IPS-20b (cell line): ENCODE data around the gene YIPF7.

Experiments used
- H3K27ac ChIP-seq: one replicate; pipeline ENCODE4 v1.5.1; 2013; ENCODE audit warnings: low read length
- H3K27me3 ChIP-seq: 2 replicates; pipeline ENCODE4 v1.6.1; 2013; ENCODE audit warnings: mild to moderate bottlenecking, low read length, inconsistent platforms; ENCODE audit not compliant: insufficient read depth
- H3K36me3 ChIP-seq: 2 replicates; pipeline ENCODE4 v1.6.1; 2013; ENCODE audit warnings: low read depth, mild to moderate bottlenecking, inconsistent platforms, low read length, moderate library complexity; ENCODE audit not compliant: insufficient read depth
- H3K4me1 ChIP-seq: 2 replicates; pipeline ENCODE4 v1.6.1; 2013; ENCODE audit warnings: mild to moderate bottlenecking, control low read depth, inconsistent platforms, low read length, moderate library complexity; ENCODE audit not compliant: insufficient read depth
- H3K4me3 ChIP-seq: 2 replicates; pipeline ENCODE4 v1.5.1; 2013; ENCODE audit warnings: mild to moderate bottlenecking, low read length, inconsistent platforms
- H3K9ac ChIP-seq: 2 replicates; pipeline ENCODE4 v1.6.1; 2013; ENCODE audit warnings: low read depth, mild to moderate bottlenecking, inconsistent platforms, low read length, moderate library complexity
- H3K9me3 ChIP-seq: 2 replicates; pipeline ENCODE4 v1.6.1; 2013; ENCODE audit warnings: mild to moderate bottlenecking, low read depth, low read length, inconsistent platforms; ENCODE audit not compliant: insufficient read depth

Gene YIPF7

DNA sequence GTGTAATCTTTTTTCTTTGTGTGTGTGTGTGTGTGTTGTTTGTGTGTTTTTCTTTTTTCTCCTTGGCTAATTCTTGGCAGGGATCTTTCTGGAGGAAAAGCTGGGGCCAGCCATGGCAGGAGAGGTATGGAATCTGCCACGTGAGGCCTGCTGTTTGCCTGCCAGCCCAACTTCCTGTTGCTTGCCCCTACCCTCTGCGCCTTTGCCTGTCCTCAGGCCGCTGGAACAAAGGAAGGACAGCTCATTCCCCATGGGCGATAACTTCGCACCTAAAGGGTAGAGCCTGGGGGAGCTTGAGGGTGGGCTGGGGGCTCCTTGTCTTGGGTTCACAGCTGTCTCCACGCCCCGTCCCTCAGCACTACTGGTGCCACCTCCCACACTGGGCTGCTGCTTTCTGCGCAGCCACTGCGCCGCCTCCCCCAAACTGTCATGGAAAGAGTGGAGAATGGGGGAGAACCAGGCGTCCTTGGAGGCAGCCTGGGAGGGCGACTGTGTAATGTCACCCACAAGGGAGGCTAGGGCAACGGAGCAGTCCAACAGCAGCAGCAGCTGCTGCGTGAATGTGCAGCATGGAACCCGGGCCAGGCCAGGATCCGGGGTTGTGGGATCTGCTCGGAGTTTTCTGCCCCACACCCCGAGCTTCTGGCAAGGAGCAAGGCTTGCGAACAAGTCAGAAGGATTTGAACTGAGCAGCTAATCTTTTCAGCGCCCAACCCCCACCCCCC, 12.3 kb upstream of the YIPF7 start:
- Histone ChIP-seq H3K27me3 (no peaks in the 10 kb centered on the region), H3K36me3 (no peaks in the 10 kb centered on the region), H3K27ac (no peak overlapping the region), H3K9ac (no peak overlapping the region), H3K9me3 (no peaks in the 10 kb centered on the region), H3K4me1 (no peaks in the 10 kb centered on the region), H3K4me3 (no peak overlapping the region)

DNA sequence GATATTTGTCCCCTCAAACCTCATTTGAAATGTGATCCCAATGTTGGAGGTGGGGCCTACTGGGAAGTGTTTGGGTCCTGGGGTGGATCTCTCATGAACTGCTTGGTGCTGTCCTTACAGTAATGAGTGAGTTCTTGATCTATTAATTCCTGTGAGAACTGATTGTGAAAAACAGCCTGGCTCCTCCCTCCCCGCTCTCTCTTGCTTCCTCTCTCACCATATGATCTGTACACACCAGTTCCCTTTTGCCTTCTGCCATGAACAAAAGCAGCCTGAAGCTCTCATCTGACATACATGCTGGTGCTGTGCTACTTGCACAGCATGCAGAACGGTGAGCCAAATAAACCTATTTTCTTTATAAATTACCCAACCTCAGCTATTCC, 11.2 kb upstream of the YIPF7 start:
- Histone ChIP-seq H3K27ac (no peak overlapping the region), H3K9me3 (no peaks in the 10 kb centered on the region), H3K36me3 (no peaks in the 10 kb centered on the region), H3K4me3 (no peak overlapping the region), H3K9ac (no peak overlapping the region), H3K4me1 (no peaks in the 10 kb centered on the region), H3K27me3 (no peaks in the 10 kb centered on the region)

DNA sequence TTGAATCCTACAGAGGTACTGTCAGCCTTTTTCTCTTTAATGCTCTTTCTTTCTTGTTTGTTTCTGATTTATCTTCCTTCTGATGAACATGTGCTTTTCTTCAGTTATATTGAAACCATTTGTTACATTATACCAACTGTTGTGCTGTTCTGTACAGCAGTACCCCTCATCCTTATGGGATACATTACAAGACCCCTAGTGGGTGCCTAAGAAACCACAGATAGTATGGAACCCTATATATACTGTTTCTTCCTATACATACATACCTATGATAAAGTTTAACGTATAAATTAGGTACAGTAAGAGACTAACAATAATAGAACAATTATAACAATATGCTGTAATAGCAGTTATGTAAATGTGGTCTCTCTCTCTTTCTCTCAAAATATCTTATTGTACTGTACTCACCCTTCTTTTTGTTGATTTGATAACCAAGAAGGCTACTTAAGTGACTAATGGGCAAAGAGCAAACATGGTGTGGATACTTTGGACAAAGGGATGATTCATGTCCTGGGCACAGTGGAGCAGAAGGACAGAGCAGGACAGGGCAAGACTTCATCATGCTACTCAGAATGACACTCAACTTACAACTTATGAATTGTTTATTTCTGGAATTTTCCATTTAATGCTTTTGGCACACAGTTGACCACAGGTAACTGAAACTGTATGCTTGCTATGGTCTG, 10.7 kb upstream of the YIPF7 start:
- Histone ChIP-seq H3K9ac (no peak overlapping the region), H3K4me1 (no peaks in the 10 kb centered on the region), H3K9me3 (no peaks in the 10 kb centered on the region), H3K27ac (no peak overlapping the region), H3K36me3 (no peaks in the 10 kb centered on the region), H3K4me3 (no peak overlapping the region), H3K27me3 (no peaks in the 10 kb centered on the region)

DNA sequence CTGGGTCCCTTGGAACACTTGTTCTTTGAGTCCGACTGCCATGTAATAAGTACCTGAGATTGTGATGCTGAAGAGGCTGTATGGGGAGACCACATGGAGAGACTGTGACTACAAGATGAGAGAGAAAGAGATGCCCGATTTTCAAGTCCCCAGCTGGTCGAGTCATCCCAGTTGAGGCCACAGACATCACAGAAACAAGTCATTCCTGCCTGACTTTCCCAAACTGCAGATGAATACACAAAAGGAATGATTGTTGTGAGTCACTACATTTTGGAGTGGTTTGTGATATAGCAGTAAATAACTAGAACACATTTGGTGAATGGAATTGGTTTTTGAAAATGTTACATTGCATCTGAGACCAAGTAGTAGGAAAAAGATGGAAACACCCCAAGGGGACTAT, 9.0 kb upstream of the YIPF7 start:
- Histone ChIP-seq H3K9me3 (no peaks in the 10 kb centered on the region), H3K9ac (no peak overlapping the region)

DNA sequence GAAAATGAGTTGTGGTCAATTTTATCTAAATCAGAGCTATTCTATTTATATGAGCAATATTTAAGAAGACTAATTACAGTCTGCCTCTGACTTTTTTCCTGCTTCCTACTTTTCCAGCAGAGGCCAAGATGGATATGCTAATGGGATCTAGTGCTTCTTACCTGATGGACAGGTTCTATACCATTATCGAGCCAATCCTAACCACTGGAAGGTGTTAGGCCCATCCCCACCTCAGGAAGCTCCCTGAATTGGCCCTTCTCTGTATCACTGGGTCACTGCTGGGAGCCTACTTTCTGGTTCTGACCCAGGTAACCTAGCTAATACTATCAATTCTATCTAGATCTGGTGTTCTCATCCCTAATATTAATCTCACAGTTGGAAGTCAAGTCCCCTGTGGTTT, 577 bp upstream of the YIPF7 start:
- Histone ChIP-seq H3K4me1 (no peaks in the 10 kb centered on the region), H3K27me3 (no peaks in the 10 kb centered on the region), H3K36me3 (no peaks in the 10 kb centered on the region), H3K9me3 (no peaks in the 10 kb centered on the region), H3K27ac (no peak overlapping the region), H3K4me3 (no peak overlapping the region), H3K9ac (no peak overlapping the region)

More for the DNA sequence above, 9.0 kb upstream of the YIPF7 start:
- no peak overlapping the region for H3K4me3 ChIP-seq
- H3K4me1 ChIP-seq, result no peaks in the 10 kb centered on the region
- no peaks in the 10 kb centered on the region for H3K36me3 ChIP-seq
- H3K27me3 ChIP-seq, result no peaks in the 10 kb centered on the region
- no peak overlapping the region for H3K27ac ChIP-seq

DNA sequence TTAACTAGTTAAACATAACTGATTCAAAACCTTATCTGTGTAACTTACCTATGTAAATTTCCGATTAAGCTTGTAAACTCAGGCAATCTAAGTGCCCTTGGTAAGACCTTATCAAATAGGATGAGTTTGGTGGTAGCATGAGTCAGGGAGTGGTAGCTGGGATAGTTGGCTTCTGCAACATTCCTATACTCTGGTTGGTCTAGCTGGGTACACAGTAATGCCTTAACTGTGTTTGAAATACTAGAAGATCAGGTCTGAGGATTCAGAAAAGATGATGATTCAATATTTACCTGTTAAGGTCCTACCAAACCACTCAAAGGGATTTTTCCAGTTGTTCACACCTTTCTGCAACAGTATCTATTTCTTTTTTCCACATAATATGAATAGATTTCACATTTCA, 5.3 kb downstream of the YIPF7 start:
- peaks cover 15% of the 10 kb centered on the region; the same call in 1 of the 2 replicates for H3K9me3 ChIP-seq
- H3K27me3 ChIP-seq, result no peaks in the 10 kb centered on the region
- no peaks in the 10 kb centered on the region for H3K36me3 ChIP-seq
- no peak overlapping the region for H3K9ac ChIP-seq
- no peak overlapping the region for H3K4me3 ChIP-seq
- no peak overlapping the region for H3K27ac ChIP-seq
- no peaks in the 10 kb centered on the region for H3K4me1 ChIP-seq

DNA sequence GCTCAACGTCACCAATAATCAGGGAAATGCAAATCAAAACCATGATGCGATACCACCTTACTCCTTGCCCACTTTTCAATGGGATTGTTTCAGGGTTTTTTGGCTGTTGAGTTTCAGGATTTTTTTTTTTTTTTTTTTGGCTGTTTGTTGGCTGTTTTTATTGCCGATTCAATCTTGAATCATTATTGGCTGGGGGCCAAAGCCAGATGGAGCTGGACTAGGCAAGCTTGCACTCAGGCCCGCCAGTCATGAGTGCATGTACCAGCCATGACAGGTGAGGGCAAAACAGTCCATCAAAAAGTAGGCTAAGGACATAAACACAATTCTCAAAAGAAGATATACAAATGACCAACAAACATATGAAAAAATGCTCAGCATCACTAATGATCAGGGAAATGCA, 13.3 kb downstream of the YIPF7 start:
- Histone ChIP-seq H3K9me3 (peaks cover 5% of the 10 kb centered on the region; the same call in 1 of the 2 replicates), H3K9ac (no peak overlapping the region), H3K27me3 (no peaks in the 10 kb centered on the region), H3K4me3 (no peak overlapping the region), H3K4me1 (no peaks in the 10 kb centered on the region), H3K27ac (no peak overlapping the region), H3K36me3 (no peaks in the 10 kb centered on the region)

DNA sequence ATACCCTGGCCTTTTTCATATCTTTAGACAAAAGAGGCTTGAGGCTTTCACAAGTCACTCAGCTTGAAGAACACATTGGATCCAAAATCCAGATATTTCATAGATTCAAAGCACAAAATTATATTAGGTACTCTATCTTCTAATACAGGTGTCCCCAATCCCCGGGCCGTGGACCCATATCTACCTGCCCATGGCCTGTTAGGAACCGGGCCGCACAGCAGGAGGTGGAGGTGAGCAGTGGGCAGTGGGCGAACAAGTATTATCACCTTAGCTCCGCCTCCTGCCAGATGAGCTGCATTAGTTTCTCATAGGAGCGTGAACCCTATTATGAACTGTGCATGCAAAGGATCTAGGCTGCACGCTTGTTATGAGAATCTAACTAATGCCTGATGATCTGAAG, 18.7 kb downstream of the YIPF7 start:
- Histone ChIP-seq H3K4me1 (no peaks in the 10 kb centered on the region), H3K9me3 (no peaks in the 10 kb centered on the region), H3K36me3 (no peaks in the 10 kb centered on the region), H3K27ac (no peak overlapping the region), H3K4me3 (no peak overlapping the region), H3K27me3 (no peaks in the 10 kb centered on the region), H3K9ac (no peak overlapping the region)

DNA sequence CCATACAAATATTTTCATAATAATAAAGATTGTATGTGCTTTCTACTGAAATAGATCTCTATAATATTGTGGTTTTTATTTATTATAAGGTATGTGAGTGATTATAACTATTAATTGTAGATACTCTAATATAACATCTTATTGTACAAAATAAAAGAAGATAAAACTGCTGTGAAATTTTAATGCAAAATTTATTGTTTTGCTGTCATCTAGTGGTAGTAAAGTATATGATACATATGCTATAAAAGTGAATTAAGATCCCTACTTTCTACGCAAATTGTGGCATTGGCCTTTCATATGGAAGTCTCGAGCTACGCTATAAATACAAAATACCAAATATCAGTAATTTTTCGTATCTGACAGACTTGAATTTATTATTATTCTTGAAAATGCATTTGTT, 19.3 kb downstream of the YIPF7 start:
- H3K27ac ChIP-seq, result no peak overlapping the region
- H3K9me3 ChIP-seq, result no peaks in the 10 kb centered on the region
- H3K36me3 ChIP-seq, result no peaks in the 10 kb centered on the region
- H3K4me3 ChIP-seq, result no peak overlapping the region
- no peaks in the 10 kb centered on the region for H3K4me1 ChIP-seq
- no peak overlapping the region for H3K9ac ChIP-seq
- H3K27me3 ChIP-seq, result no peaks in the 10 kb centered on the region

DNA sequence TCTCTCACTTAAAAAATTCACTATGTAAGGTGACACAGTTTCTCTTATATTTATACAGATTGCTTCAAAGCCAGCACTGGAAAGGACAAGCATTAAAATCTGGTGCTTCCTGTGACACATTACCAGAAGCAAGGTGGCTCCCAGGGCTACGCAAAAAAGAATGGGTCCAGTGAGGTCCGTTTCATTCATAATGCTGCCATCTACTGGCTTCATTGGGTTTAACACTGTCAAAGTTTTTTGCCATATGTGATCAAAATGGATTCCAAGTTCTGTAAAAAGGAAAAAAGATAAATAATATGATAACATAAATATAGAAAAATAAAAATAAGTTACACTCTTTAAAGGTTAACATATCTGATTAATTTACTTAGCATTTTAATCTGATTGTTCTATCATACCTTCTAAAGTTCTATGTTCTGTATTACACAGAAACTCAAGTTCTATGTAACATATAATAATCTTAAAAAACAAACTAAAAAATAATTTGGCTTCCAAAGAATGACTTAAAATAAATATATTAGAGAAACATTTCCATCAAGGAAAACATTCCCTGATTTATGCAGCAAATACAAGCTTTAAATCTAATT, 22.1 kb downstream of the YIPF7 start:
- no peaks in the 10 kb centered on the region for H3K9me3 ChIP-seq
- H3K36me3 ChIP-seq, result no peaks in the 10 kb centered on the region
- no peak overlapping the region for H3K27ac ChIP-seq
- no peaks in the 10 kb centered on the region for H3K4me1 ChIP-seq
- no peak overlapping the region for H3K9ac ChIP-seq
- H3K27me3 ChIP-seq, result no peaks in the 10 kb centered on the region
- no peak overlapping the region for H3K4me3 ChIP-seq

DNA sequence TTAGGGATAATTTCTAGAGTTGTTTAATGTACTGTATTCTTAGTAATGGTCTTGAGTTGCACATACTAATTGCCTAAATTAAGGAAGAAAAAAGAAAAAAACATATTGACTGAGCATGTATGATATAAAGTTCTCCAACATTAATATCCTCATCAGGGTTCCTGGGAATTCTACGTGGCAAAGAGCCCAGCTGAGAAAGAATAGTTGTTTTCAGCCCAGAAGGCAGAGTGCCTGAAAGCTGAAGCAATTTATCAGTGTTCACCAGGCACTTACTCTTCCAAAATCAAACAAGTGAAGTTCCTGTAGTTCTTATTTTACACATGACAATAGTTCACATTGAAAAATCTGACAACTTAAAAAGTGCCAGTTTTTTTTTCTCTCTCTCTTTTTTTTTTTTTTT, 27.7 kb downstream of the YIPF7 start:
- no peaks in the 10 kb centered on the region for H3K4me1 ChIP-seq
- H3K9ac ChIP-seq, result no peak overlapping the region
- no peak overlapping the region for H3K27ac ChIP-seq
- no peak overlapping the region for H3K4me3 ChIP-seq
- no peaks in the 10 kb centered on the region for H3K36me3 ChIP-seq
- H3K9me3 ChIP-seq, result no peaks in the 10 kb centered on the region
- no peaks in the 10 kb centered on the region for H3K27me3 ChIP-seq

DNA sequence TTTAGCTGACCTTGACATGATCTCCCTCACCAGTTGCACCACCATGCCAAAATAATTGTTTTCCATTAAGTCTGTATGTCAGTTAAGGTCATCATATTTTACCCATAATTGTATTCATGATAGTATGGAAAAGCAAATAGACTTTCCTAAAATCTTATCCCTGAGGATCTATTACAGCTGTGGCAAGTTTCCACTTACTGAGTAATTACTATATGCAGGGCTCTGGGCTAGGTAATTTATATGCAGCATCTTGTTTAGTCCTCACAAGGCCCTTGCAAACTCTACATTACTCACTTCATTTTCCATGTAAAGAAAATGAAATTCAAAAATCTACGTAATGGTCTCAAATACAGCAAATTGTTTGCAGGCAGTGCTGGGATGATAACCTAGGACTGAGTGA, 34.8 kb downstream of the YIPF7 start:
- no peaks in the 10 kb centered on the region for H3K27me3 ChIP-seq
- no peak overlapping the region for H3K27ac ChIP-seq
- H3K4me1 ChIP-seq, result no peaks in the 10 kb centered on the region
- no peaks in the 10 kb centered on the region for H3K9me3 ChIP-seq
- no peak overlapping the region for H3K9ac ChIP-seq
- H3K4me3 ChIP-seq, result no peak overlapping the region
- H3K36me3 ChIP-seq, result no peaks in the 10 kb centered on the region
